Midbrain (tissue), 1 donor: ENCODE results near the gene CEP164.

Experiments
- DNase-seq: peaks from one replicate; lab custom pipeline; 2025; lab: John Stamatoyannopoulos, UW

Gene CEP164

DNA sequence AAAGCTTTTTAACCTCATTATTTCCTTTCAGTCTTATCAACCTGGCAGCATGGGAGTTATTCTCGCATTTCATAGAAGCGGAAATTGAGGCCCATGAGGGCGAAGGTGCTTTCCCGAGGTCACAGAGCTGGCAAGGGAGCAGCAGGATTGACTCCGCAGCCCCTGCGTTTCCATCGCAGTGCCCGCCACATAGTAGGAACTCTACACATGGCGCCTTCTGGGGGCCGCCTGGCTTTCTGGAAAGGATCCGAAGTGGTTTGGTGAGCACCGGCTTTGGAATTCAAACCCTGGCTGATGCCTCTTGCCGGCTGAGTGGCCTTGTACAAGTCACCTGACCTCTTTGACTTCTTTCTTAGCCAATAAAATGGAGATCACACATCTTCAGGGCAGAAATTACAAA lies 93.4 kb downstream of the CEP164 start:
- DNase-seq, result no peak

GRCh38 chr11:117421476-117421875 lies 93.8 kb downstream of the CEP164 start:
- DNase-seq, result no peak

- no peak for DNase-seq
Observed at GRCh38 chr11:117423046-117423575, 95.5 kb downstream of the CEP164 start.

DNA sequence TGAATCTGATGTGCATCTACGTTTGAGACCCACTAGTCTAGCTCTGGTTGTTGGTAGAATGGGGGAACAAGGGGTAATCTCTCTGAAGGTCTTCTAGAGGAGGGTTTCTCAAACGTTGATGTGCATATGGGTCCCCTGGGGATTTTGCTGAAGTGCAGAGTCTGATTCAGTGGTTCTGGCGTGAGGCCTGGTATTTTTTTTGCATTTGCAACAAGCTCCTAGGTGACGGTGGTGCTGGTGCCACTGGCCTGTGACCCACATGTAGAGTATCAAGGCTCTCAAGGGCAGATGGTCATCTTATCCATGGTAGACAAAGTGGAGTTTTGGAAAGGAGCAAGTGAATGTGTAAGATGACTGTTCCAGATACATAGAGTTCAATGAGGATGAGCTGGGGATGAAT lies 97.1 kb downstream of the CEP164 start:
- DNase-seq, result no peak

- DNase-seq, result no peak
Observed at GRCh38 chr11:117425679-117426296, 98.1 kb downstream of the CEP164 start.

GRCh38 chr11:117426297-117426685 lies 98.6 kb downstream of the CEP164 start:
- peak; percentile 64 for DNase-seq

DNA sequence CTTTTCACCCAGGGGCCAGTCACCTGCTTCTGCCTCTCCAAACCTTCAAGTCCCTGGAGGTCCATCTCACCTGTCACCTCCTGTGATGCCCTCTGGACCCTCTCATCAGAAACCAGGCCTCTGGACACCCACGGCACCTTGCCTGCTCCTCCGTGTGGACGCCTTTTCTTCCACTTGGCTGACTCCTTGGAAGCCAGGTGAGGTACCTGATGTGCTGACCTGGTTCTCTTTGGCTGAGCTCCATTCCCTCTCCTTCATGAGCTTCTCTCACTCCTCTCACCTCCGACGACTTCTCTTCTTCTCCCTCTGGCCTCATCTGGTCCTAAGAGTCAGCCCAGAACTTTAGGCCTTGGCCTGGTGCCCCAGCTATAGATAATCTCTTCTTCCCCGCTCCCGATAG lies 99.3 kb downstream of the CEP164 start:
- DNase-seq, result no peak

DNA sequence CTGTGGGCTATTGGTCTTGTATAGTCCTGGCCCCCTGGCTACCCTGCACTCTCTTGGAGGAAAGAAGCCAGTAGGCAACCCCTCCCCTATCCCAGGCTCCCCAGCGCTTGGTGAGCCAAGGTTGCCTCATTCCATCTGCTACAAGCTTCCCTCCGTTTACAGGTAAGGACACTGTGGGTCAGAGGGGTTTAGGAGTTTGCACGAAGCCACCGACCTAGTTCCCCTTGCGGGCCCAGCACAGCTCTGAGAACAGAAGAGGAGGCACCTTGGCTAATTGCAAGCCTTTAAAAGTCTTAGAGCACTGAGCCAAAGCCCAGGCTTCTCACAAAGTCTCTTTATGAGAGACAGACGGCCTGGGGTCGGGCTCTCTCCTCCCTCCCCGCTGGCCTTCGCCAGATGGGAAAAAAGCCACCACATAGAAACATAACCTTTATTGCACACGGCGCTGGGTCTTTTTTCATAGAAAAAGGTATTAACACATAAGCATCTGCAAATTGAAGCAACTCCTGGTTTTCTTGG lies 99.8 kb downstream of the CEP164 start:
- peak; percentile 21 for DNase-seq

GRCh38 chr11:117428186-117428855 lies 100.7 kb downstream of the CEP164 start:
- DNase-seq, result no peak

GRCh38 chr11:117428856-117429229 lies 101.2 kb downstream of the CEP164 start:
- DNase-seq, result no peak

DNA sequence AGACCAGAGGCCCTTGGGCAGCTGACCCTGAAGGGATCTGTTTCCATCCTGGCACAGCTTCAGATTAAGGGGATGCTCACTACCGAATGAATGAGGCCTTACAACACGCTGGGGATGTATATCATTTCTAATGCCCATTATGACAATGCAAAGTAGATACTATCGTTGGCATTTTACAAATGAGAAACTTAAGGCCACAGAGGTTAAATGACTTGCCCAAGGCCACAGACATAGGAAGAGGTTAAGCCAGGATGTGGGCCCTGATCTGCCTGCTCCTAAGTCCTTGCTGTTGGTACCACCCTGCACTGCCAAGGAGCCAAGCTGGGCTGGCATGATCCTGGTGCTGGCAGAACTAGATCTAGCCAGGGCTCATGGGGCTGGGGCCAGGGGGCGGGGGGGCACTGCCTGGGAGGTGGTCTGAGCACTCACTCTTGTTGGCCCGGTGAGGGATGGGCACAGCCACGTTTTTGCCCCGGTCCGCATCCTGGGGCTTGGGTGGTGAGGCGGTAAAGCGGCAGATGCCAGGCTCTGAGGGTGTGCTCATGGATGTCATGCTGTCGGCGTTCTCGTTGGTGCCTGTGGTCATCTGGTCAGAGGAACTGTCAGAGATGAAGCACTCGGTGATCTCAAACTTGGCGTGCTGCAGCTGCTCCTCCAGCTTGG lies 102.8 kb downstream of the CEP164 start:
- DNase-seq, result no peak

GRCh38 chr11:117431436-117431835 lies 103.8 kb downstream of the CEP164 start:
- no peak for DNase-seq

- no peak for DNase-seq
Observed at GRCh38 chr11:117433717-117434116, 106.1 kb downstream of the CEP164 start.

DNA sequence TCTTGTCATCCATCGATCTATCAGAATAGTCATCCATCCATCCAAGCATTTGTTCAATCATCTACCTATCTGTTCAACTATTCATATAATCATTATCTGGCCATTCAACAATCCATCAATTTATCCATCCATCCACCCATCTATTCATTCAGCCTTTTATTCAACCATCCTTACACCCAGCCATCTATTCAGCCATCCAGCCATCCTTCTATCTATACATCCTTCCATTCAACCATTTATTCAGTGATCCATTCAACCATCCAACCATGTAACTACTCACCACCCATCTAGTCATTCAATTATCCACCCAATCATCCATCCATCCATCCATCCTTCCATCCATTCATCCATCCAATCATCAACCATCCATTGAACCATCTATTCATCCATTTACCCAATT lies 106.8 kb downstream of the CEP164 start:
- DNase-seq, result no peak

GRCh38 chr11:117435326-117435725 lies 107.7 kb downstream of the CEP164 start:
- DNase-seq, result no peak

DNA sequence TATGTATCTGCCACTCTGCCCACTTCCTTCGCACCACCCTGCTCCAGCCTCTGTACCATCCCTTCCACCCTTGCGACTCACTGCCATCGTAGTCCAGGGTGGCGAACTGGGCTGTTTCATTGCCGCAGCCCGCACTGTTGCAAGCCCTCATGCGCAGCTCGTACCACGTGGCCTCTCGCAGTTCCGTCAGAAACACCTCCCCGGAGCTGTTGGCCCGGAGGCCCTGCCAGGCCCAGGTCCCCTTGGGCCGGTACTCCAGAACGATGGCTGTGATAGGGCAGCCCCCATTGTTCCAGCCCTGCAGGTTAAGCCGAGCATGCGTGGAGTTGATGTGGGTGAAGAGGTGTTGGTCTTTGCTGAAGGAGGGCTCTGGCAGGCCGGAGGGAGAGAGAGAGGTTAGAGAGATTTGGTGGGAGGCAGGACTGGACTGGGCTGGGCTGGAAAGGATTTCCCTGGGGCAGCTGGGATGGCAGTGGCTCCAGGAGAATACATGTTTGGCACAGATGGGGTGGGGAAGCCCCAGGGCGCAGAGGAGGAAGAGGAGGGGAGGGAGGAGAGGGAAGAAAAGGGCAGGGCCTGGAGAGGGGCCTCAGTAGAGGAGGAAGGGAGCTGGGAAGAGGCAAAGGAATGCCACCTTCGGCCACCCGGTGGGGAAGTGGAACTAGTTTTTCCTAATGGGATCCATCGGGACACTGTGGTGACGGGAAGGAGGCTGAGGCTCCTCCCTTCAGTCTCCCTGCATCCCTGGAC lies 109.6 kb downstream of the CEP164 start:
- DNase-seq, result no peak

DNA sequence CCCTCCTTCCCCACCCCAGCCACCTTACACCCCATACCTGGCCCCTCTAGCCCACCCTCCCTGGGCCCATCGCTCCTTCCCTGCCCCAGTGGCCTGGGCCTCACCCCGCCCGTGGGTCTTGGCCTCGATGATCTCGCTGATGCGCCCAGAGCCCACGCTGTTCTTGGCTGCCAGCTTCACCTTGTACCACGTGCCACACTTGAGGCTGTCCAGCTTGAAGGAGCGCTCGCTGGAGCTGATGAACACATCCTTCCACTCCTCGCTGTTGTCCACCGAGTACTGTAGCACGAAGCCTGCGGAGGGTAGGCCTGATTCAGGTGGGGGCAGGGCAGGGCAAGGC lies 110.1 kb downstream of the CEP164 start:
- no peak for DNase-seq

- DNase-seq, result no peak
Observed at GRCh38 chr11:117438371-117439000, 110.8 kb downstream of the CEP164 start.

GRCh38 chr11:117439256-117439655 lies 111.6 kb downstream of the CEP164 start:
- no peak for DNase-seq

GRCh38 chr11:117440258-117440657 lies 112.6 kb downstream of the CEP164 start:
- DNase-seq, result no peak

DNA sequence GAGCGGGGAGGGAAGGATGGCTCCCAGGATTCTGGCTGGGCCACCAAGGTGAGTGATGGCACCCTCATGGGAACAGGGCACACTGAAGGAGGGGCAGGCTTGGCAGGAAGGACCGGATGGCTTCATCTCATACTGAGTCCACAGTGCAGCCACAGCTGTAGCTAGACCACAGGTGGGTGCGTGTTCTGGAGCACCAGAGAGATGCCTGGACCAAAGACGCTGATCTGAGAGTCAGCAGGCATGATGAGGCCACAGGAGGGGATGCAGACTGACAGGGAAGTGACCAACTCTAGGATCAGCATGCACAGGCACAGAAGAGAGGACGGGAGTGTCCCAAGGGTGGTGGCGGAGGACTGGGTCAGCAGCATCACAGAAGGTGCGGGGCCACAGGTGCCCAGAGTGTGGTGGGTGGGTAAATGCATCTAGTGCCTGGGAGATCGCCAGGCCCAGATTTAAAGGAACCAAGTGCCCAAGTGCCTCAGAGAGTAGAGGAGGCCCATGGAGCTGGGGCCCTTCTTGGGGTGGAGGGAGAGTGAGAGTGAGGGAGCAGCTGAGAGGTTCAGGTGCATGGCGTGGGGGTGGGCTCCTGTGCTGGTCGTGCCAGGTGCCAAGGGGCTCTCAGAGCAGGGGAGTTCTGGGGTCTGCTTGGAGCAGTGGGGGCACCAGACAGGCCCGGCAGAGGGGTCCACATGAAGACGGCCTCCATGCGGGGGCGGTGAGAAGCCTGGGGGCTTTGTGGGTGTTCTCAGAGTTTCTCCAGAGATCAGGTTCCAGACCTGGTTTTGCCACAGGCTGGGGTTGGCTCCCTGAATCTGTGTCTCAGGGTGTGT lies 113.7 kb downstream of the CEP164 start:
- DNase-seq, result no peak
